K562 (cell line): Measurements from ENCODE around the gene P2RX1. TPM values are rescaled to one million over a fixed set of nuclear protein-coding genes. Genes with fewer than 3 reads are reported as not detected.

ENCODE experiments used
- ATAC-seq: fragments of 200-7000 bp; cut with Tn5 transposase; 3 replicates; pipeline ENCODE4 v1.9.1; 2020; ENCODE audit warnings: moderate library complexity
- BruUV-seq: library from RNA; stranded (reverse); fragments of 400-500 nt; replicated peaks from 2 replicates; lab custom pipeline; 2021; lab: Mats Ljungman, UMichigan
- CTCF ChIA-PET: fragments of 300-600 bp; formaldehyde crosslinking; extraction: SDS; loops from one replicate; lab custom pipeline; 2021; ENCODE audit warnings: low intra/inter-chr PET ratio; lab: Yijun Ruan, JAX
- POLR2A ChIA-PET: fragments of 300-600, 350-650 bp; sonication (Branson Sonifier 250); formaldehyde crosslinking; extraction: SDS; loops from one replicate; lab custom pipeline; 2021; ENCODE audit warnings: antibody characterized with exemption, inconsistent platforms; lab: Yijun Ruan, JAX
- DNase-seq, 4 experiments: peaks; one replicate each; pipeline versions ENCODE4 v3.0.0 to v3.0.0-alpha.2; 2011 to 2018; ENCODE audit warnings: low spot score in 3 of 4, mixed read lengths in 3 of 4; ENCODE audit errors: extremely low read depth in 1 of 4
- FAIRE-seq: peaks from 2 replicates; lab custom pipeline; 2011; peaks lifted over from hg19 to GRCh38; lab: Jason Lieb, UNC
- H2AFZ ChIP-seq: 2 replicates; pipeline ENCODE4 v1.6.0; 2011; ENCODE audit warnings: low read depth, low read length, control low read depth, inconsistent platforms
- H3K27ac ChIP-seq: fragments of 200-600 bp; 3 replicates; pipeline ENCODE4 v1.8.0; 2011; ENCODE audit warnings: low read depth, mild to moderate bottlenecking, control low read depth, inconsistent platforms, low read length, moderate library complexity, mixed read lengths; ENCODE audit errors: extremely low read depth
- H3K27me3 ChIP-seq, 2 experiments: fragments of 300-600 bp in 1 of 2; 2 replicates in 1 of 2; 3 replicates in 1 of 2; pipeline versions ENCODE4 v1.6.0 to v1.8.0; 2011; ENCODE audit warnings: inconsistent platforms in 2 of 2, low read length in 2 of 2, mild to moderate bottlenecking in 1 of 2, mixed read lengths in 1 of 2, moderate library complexity in 1 of 2; ENCODE audit not compliant: control insufficient read depth in 2 of 2, insufficient read depth in 2 of 2
- H3K36me3 ChIP-seq: fragments of 300-600 bp; 3 replicates; pipeline ENCODE4 v1.8.0; 2011; ENCODE audit warnings: mild to moderate bottlenecking, low read length, inconsistent platforms; ENCODE audit not compliant: control insufficient read depth, insufficient read depth
- H3K4me1 ChIP-seq, 2 experiments: fragments of 200-600 bp in 1 of 2; replicated peaks in 1 of 2; 2 replicates in 1 of 2; 3 replicates in 1 of 2; pipeline versions ENCODE4 v1.5.1 to v1.8.0; 2011; ENCODE audit warnings: inconsistent platforms in 2 of 2, low read length in 2 of 2, mild to moderate bottlenecking in 1 of 2, mixed read lengths in 1 of 2, moderate library complexity in 1 of 2; ENCODE audit not compliant: control insufficient read depth in 2 of 2, insufficient read depth in 2 of 2
- H3K4me2 ChIP-seq: 2 replicates; pipeline ENCODE4 v1.6.1; 2011; ENCODE audit warnings: low read length, control low read depth, inconsistent platforms, mixed read lengths; ENCODE audit not compliant: insufficient read depth
- H3K4me3 ChIP-seq: fragments of 200-600 bp; sonication (generic), shearing (Covaris generic); 2 replicates; pipeline ENCODE4 v1.5.1; 2016; ENCODE audit warnings: control low read depth, inconsistent platforms
- H3K79me2 ChIP-seq: fragments of 200-600 bp; 3 replicates; pipeline ENCODE4 v1.8.0; 2011; ENCODE audit warnings: low read length, inconsistent platforms; ENCODE audit not compliant: control insufficient read depth, insufficient read depth
- H3K9ac ChIP-seq, 2 experiments: 2 replicates each; pipeline versions ENCODE4 v1.6.0 to v1.6.1; 2011; ENCODE audit warnings: low read depth in 2 of 2, low read length in 2 of 2, control low read depth in 1 of 2, inconsistent platforms in 1 of 2, mild to moderate bottlenecking in 1 of 2, mixed read lengths in 1 of 2; ENCODE audit not compliant: insufficient read depth in 1 of 2
- H3K9me1 ChIP-seq: one replicate; pipeline ENCODE4 v1.6.0; 2011; ENCODE audit warnings: inconsistent platforms, mild to moderate bottlenecking, low read length, moderate library complexity; ENCODE audit not compliant: control insufficient read depth, insufficient read depth
- H3K9me3 ChIP-seq: replicated peaks from 2 replicates; pipeline ENCODE4 v1.5.1; 2011; ENCODE audit warnings: low read depth, low read length, inconsistent platforms; ENCODE audit not compliant: control insufficient read depth, insufficient read depth
- H4K20me1 ChIP-seq: replicated peaks from 2 replicates; pipeline ENCODE4 v1.6.1; 2011; ENCODE audit warnings: low read length, inconsistent platforms, mixed read lengths; ENCODE audit not compliant: control insufficient read depth, insufficient read depth
- BHLHE40 ChIP-seq: IDR thresholded peaks from 2 replicates; pipeline ENCODE4 v1.6.1; 2011; ENCODE audit warnings: low read length, improper control_type of control experiment
- EGR1 ChIP-seq: fragments of 450-650 bp; conservative IDR thresholded peaks from 2 replicates; pipeline ENCODE4 v1.6.1; 2017; ENCODE audit warnings: mild to moderate bottlenecking
- ESRRA ChIP-seq: fragments of 450-650 bp; IDR thresholded peaks from 2 replicates; pipeline ENCODE4 v1.6.1; 2014; ENCODE audit warnings: low read depth, mild to moderate bottlenecking, moderate library complexity, borderline replicate concordance
- HCFC1 ChIP-seq: IDR thresholded peaks from 2 replicates; pipeline ENCODE4 v1.6.1; 2012; ENCODE audit warnings: low read depth, low read length, improper control_type of control experiment
- L3MBTL2 ChIP-seq: fragments of 450-650 bp; IDR thresholded peaks from 2 replicates; pipeline ENCODE4 v1.6.1; 2016; ENCODE audit warnings: mild to moderate bottlenecking, moderate library complexity
- MAZ ChIP-seq, 2 experiments: fragments of 450-650 bp in 1 of 2; sonication (generic) in 1 of 2; formaldehyde crosslinking; IDR thresholded peaks in 1 of 2; conservative IDR thresholded peaks in 1 of 2; 2 replicates each; pipeline versions ENCODE4 v1.4.0 to v1.5.0; 2020; ENCODE audit warnings: mild to moderate bottlenecking in 1 of 2, missing genetic modification reagents in 1 of 2
- PHF20 ChIP-seq: fragments of 450-650 bp; IDR thresholded peaks from 2 replicates; pipeline ENCODE4 v1.6.1; 2018; ENCODE audit not compliant: partially characterized antibody
- RBFOX2 ChIP-seq: fragments of 200-400 bp; formaldehyde crosslinking; IDR thresholded peaks from 2 replicates; pipeline ENCODE4 v1.6.1; 2017; ENCODE audit warnings: low read depth, mild to moderate bottlenecking, low read length, moderate library complexity
- SAFB ChIP-seq: fragments of 200-400 bp; formaldehyde crosslinking; IDR thresholded peaks from 2 replicates; pipeline ENCODE4 v1.6.1; 2017; ENCODE audit warnings: low read depth, low read length, borderline replicate concordance
- TOE1 ChIP-seq, 2 experiments: fragments of 450-650 bp in 1 of 2; sonication (generic) in 1 of 2; formaldehyde crosslinking in 1 of 2; IDR thresholded peaks; 2 replicates each; pipeline versions ENCODE4 v1.7.1 to v1.8.0; 2016 to 2022; ENCODE audit warnings: borderline replicate concordance in 2 of 2, mild to moderate bottlenecking in 2 of 2, antibody characterized with exemption in 1 of 2, inconsistent platforms in 1 of 2, low read depth in 1 of 2, missing genetic modification reagents in 1 of 2, moderate library complexity in 1 of 2
- ZC3H8 ChIP-seq: fragments of 450-650 bp; IDR thresholded peaks from 2 replicates; pipeline ENCODE4 v1.6.1; 2017
- WGBS: fragments of 100-300 bp; shearing (Covaris generic); methylation state at CpG from one replicate; pipeline ENCODE4 v1.1.6; 2016; ENCODE audit warnings: low coverage, mixed read lengths; ENCODE audit not compliant: insufficient coverage; ENCODE audit errors: missing lambda C conversion rate; 5-methylcytosine and 5-hydroxymethylcytosine counted together
- in situ Hi-C: fragments of 300-500 bp; cut with MboI; formaldehyde crosslinking; loops from 4 replicates; pipeline ENCODE4 v1.15.0; 2018; ENCODE audit warnings: inconsistent platforms, mixed read lengths
- intact Hi-C: fragments of 100-400 bp; cut with micrococcal nuclease; formaldehyde crosslinking; loops from 2 replicates; pipeline ENCODE4 v1.14.2; 2022
- polyA plus RNA-seq, 8 experiments: library from polyadenylated mRNA; depleted of rRNA in 4 of 8; stranded (reverse) in 5 of 8; unstranded in 3 of 8; fragments of >200 nt; fragmentation: Nextera tagmentation in 2 of 8; fragmentation: Illumina TruSeq in 1 of 8; extraction: Ambion mirVana in 2 of 8; extraction: Trizol in 1 of 8; gene quantifications; 2 replicates each; pipeline versions ENCODE4 v1.2.1 to v1.2.3, GENCODE V29; 2011 to 2014; ENCODE audit warnings: inconsistent platforms in 1 of 8, missing spikeins in 1 of 8
- total RNA-seq, 7 experiments: library from RNA; depleted of rRNA in 6 of 7; stranded (reverse); fragments of >200 nt in 6 of 7; fragmentation: Illumina TruSeq in 2 of 7; extraction: Trizol in 2 of 7; gene quantifications; 2 replicates each; pipeline versions ENCODE4 v1.2.1 to v1.2.3, GENCODE V29; 2011 to 2021; ENCODE audit warnings: low replicate concordance in 1 of 7
- TF ChIP-seq, protein P1 (sequence below): fragments of 450-650 bp; formaldehyde crosslinking; IDR thresholded peaks from 2 replicates; pipeline ENCODE4 v1.4.0; 2020; ENCODE audit warnings: mild to moderate bottlenecking, moderate library complexity
- TF ChIP-seq, protein P2 (sequence below): sonication (generic); formaldehyde crosslinking; IDR thresholded peaks from 2 replicates; pipeline ENCODE4 v1.8.0; 2022; ENCODE audit warnings: missing genetic modification reagents, mild to moderate bottlenecking, moderate library complexity, borderline replicate concordance
- TF ChIP-seq, protein P3 (sequence below): conservative IDR thresholded peaks from 2 replicates; pipeline ENCODE4 v1.6.1; 2011; ENCODE audit warnings: low read depth, mild to moderate bottlenecking, low read length; ENCODE audit not compliant: control insufficient read depth
- TF ChIP-seq, protein P4 (sequence below), 2 experiments: fragments of 450-650 bp; conservative IDR thresholded peaks; 2 replicates each; pipeline ENCODE4 v1.6.1; 2017; ENCODE audit warnings: mild to moderate bottlenecking in 2 of 2, moderate library complexity in 2 of 2

P2RX1 gene
- total and polyA plus RNA-seq, 9 of the 15 experiments (the other 6 are each of a cell fraction or from before 2014, with no cell fraction given): 0.27 to 20.3 (median 10.3) TPM

DNA sequence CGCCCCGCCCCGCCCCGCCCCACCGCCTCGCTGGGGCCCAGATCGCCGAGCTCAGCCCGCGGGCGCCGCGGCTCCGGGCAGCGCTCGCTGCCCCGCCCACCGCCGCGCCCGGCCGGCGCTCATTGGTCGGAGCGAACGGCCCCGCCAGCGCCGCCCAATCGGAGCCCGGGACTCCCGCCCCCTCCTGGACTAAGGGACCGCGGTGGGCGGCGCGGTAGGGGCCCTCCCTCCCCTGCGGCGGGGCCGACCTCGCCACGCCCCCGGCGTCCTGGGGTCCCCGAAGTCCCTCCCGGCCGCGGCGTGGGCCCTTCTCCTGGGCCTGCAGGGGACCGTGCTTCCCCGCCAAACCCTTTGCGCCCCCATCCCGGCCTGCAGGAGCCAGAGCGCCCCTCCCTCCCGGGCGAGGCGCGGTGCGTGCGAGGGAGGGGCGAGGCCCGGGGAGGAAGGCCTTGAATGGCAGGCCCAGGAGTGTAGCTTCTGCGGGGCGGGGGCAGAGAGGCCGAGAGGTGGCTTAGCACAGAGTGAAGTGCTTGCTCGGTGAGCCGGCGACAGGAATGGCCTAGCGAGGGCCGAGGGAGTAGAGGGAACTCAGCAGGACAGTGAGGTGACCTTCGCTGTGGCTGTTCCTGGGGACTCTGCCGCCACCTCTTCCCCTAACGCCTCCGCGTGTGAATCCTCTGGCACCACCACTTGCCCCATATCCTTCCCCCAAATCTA is 23.1 kb downstream of the P2RX1 start, which contains the start of gene CAMKK1:
Gene CAMKK1 (minus strand): TSS at position 51 of the 717 bp plus-strand sequence. CDS start 7,366 bp downstream, outside the sequence.
- H3K27ac ChIP-seq: peak within 1 kb of the TSS; percentile 78
- POLR2A ChIA-PET: interaction anchor here (0.7 to 2.5 kb wide), 2 partner anchors 21 to 228 kb away, joined by 3 to 9 read pairs; no protein-coding TSS in a partner anchor
- BruUV-seq: no TSS peak
- TF ChIP-seq ZC3H8 (no peak), ESRRA (0 out of 2 replicates have a peak, but pooled peaks have one; percentile 57), L3MBTL2 (peak; percentile 49; the same call in 1 of the 2 replicates), PHF20 (peak; percentile 30), RBFOX2 (peak; percentile 70), TOE1 (IDR thresholded peaks at IDR 0.05; ENCODE audit: borderline replicate concordance) (peak; percentile 70; the same call in 1 of the 2 replicates), TOE1 (CRISPR knock-in tag; IDR thresholded peaks at IDR 0.05; ENCODE audit: borderline replicate concordance, low read depth) (no peak), HCFC1 (0 out of 2 replicates have a peak, but pooled peaks have one; percentile 6), EGR1 (peak; percentile 48), MAZ (CRISPR knock-in tag; conservative IDR thresholded peaks at IDR 0.05 in 1 of 2, IDR thresholded peaks at IDR 0.05 in 1 of 2) (peak; percentile 98 to 99), BHLHE40 (0 out of 2 replicates have a peak, but pooled peaks have one; percentile 14), SAFB (peak; percentile 52; the same call in 1 of the 2 replicates)
- TF ChIP-seq, protein P1, sequence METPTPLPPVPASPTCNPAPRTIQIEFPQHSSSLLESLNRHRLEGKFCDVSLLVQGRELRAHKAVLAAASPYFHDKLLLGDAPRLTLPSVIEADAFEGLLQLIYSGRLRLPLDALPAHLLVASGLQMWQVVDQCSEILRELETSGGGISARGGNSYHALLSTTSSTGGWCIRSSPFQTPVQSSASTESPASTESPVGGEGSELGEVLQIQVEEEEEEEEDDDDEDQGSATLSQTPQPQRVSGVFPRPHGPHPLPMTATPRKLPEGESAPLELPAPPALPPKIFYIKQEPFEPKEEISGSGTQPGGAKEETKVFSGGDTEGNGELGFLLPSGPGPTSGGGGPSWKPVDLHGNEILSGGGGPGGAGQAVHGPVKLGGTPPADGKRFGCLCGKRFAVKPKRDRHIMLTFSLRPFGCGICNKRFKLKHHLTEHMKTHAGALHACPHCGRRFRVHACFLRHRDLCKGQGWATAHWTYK (CRISPR knock-in tag): peak; percentile 69
- TF ChIP-seq, protein P2, sequence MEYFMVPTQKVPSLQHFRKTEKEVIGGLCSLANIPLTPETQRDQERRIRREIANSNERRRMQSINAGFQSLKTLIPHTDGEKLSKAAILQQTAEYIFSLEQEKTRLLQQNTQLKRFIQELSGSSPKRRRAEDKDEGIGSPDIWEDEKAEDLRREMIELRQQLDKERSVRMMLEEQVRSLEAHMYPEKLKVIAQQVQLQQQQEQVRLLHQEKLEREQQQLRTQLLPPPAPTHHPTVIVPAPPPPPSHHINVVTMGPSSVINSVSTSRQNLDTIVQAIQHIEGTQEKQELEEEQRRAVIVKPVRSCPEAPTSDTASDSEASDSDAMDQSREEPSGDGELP (CRISPR knock-in tag): 0 out of 2 replicates have a peak, but pooled peaks have one; percentile 32
- TF ChIP-seq, protein P3, sequence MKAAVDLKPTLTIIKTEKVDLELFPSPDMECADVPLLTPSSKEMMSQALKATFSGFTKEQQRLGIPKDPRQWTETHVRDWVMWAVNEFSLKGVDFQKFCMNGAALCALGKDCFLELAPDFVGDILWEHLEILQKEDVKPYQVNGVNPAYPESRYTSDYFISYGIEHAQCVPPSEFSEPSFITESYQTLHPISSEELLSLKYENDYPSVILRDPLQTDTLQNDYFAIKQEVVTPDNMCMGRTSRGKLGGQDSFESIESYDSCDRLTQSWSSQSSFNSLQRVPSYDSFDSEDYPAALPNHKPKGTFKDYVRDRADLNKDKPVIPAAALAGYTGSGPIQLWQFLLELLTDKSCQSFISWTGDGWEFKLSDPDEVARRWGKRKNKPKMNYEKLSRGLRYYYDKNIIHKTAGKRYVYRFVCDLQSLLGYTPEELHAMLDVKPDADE: 0 out of 2 replicates have a peak, but pooled peaks have one; percentile 32
- TF ChIP-seq, protein P4, sequence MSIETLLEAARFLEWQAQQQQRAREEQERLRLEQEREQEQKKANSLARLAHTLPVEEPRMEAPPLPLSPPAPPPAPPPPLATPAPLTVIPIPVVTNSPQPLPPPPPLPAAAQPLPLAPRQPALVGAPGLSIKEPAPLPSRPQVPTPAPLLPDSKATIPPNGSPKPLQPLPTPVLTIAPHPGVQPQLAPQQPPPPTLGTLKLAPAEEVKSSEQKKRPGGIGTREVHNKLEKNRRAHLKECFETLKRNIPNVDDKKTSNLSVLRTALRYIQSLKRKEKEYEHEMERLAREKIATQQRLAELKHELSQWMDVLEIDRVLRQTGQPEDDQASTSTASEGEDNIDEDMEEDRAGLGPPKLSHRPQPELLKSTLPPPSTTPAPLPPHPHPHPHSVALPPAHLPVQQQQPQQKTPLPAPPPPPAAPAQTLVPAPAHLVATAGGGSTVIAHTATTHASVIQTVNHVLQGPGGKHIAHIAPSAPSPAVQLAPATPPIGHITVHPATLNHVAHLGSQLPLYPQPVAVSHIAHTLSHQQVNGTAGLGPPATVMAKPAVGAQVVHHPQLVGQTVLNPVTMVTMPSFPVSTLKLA (conservative IDR thresholded peaks at IDR 0.05): peak in 1 of 2 experiments; percentile 62; a peak in 3 of 4 replicates

More for the DNA sequence above, 23.1 kb downstream of the P2RX1 start, which contains the start of gene CAMKK1:
- FAIRE-seq (peak; percentile 90), ATAC-seq (peak; percentile 91), DNase-seq (peak; percentile 91 to 97 (median 96))
- Histone ChIP-seq H3K4me2 (peak within 1 kb of the TSS; percentile 81), H3K9me3 (no peaks in the 10 kb centered on the region), H3K36me3 (no peaks in the 10 kb centered on the region), H3K4me1 (peaks cover 24 to 69% of the 10 kb centered on the region in 2 experiments), H3K9me1 (no peaks in the 10 kb centered on the region), H3K27me3 (no peaks in the 10 kb centered on the region), H2AFZ (peak within 1 kb of the TSS; percentile 95), H3K4me3 (peak within 1 kb of the TSS; percentile 61), H3K9ac (peak within 1 kb of the TSS; percentile 69 to 90), H4K20me1 (no peaks in the 10 kb centered on the region), H3K79me2 (peaks cover 24% of the 10 kb centered on the region; the same call in 2 of the 3 replicates)
- intact Hi-C loops (no loop called here), in situ Hi-C loops (no loop called here)
- 4% methylated on average over 13 of the region's 75 CpGs for WGBS
- CTCF ChIA-PET: interaction anchor here (0.7 kb wide), 1 partner anchor 114 kb away, joined by 3 read pairs; no protein-coding TSS in a partner anchor
